ENCODE measurements around the gene SPON2.

The SPON2 gene

DNA sequence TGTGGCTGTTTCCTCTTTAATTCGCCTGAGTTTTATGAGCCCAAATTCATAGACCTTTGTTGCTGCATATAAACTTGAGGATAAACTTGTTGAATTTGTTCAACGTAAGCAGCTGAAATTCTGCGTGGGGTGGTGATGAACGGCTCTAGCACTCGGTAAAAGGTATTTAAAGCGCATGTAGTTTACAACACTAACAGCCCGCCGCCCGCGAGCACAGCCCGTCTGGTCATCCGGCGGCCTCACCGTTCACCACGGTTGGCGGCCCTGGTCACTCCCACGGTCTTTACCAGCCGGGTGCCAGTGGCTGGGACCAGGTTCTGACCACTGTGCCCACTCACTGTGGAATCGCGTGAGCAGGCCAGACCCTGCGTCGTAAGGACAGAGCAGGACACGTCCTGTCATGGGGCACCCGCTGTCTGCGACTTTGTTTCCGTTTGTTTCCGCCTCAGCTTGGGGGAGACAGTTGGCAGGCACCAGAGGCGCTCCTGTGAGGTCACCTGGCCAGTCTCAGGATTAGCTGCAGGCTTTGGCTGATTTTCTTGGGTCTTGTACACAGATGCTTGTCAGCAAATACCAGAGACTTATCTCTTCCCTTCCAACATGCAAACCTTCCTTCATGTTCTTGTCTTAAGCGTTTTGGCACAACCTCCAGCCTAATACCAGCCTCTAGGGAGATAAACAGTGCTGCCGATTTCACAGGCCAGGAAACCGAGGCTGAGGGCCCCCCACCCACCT is 36.8 kb upstream of the SPON2 start:
- in situ Hi-C loops (cut with HindIII; ENCODE audit: low sequenced_read_pairs), result no loop called here

DNA sequence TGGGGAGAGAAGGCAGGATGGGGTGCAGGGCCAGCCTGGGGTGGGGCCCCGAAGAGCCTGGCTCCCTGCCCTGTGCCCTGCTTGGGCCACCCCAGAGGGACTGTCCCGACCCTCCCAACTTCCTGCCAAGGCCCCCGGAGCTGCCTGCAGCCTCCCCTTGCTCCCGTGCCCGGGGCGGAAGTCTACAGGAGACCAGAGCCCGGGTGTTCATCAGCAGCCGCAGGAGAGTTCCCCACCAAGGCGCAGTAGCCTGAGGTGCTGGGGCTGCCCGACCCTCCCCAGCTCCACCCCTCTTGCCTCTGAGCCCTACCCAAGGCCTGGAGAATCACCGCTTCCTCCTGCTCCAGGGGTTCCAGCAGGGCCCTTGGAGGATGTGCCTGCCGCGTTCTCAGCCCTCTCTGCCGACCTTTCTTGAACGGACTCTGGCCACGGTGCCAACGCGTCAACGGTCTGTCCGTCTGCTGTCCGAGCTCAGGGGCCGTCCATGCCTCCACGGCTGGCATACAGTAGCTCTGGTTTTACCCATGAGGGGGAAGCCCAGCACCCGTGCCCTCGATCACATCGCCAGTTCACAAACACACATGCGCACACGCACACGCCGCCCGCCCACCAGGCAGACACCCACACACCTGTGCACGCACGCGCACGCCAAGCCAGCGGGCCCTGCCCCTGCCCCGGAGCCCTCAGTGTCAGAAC is 36.0 kb upstream of the SPON2 start:
- in situ Hi-C loops (cut with HindIII; ENCODE audit: low sequenced_read_pairs), result no loop called here

DNA sequence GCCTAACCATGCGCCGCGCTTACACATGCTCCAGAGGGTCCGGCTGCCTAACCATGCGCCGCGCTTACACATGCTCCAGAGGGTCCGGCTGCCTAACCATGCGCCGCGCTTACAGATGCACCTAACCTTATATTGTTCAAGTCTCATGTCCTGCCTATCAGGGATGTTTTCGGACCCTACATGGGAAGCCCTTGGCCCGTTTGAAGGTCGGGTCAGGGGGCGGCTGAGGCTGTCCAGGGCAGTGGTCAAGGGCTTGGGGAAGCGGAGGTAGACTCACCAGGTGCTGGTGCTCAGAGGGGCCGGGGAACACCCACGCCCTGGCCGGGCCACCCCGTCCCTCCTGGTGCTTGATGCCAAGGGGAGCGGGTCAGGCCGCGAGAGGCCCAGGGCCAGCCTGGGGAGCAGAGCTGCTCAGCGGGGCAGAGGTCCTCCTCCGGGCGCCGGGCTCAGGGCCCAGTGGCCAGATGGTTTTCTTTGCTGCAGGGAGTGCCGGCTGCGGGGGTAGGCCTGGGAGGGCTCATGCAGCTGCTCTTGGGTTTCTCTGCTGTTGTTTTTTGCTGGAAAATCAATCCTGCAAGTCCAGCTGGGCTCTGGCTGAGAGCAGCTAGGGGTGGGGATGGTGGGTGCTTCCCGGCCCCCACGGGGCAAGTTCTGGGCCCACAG is 35.4 kb upstream of the SPON2 start:
- in situ Hi-C loops (cut with HindIII; ENCODE audit: low sequenced_read_pairs), result no loop called here

DNA sequence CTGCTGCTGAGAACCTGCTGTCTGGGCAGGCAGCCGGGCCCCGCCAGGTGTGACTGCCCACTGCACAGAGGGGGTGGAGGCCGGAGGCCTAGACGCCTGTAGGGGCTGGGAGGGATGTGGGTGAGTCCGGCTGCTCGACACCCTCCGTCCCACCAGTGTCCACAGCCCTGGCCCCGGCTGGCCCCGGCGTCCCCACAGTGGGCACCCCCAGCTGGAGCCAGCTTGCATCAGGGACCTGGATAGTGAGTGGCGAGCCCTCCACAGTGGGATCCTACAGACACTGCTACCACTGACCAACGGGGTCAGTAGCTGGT is 34.7 kb upstream of the SPON2 start:
- in situ Hi-C loops (cut with HindIII; ENCODE audit: low sequenced_read_pairs), result no loop called here

DNA sequence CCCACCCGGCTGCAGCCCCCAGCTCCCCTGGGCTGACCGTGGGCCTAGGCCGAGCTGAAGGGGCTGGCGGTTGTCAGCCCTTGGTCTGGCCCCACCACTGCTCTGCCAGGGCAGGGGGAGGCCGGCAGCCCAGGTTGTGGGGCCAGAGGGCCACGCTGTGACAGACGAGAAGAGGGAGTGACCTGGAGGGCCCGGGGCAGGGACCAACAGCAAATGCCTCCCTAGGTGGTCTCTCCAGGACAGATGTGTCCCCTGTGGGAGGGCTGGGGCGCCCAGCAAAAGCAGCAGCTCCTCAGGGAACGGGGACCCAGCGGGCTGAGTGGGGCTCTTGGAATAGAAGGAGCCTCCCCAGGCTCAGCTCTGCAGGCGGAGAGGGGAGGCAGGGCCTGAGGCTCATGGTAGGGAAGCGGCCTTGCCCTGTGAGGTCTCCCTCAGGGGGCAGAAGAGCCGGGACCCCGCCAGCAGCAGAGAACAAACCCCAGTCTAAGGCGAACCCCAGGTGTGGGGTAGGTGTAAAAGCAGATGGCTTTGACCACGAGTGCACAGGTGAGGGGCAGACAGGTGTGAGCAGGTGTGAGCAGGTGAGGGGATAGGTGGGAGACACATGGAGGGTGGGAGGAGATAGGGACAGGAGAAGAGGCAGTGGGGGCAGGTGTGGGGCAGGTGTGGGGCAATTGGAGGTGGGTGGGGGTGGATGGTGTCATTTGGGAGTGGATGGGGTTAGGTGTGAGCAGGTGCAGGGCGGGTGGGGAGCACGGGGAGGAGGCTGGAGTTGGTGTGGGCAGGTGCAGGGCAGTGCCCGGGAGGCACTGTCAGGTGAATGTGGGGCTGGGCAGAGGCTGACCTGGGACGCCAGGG is 34.1 kb upstream of the SPON2 start:
- in situ Hi-C loops (cut with HindIII; ENCODE audit: low sequenced_read_pairs), result no loop called here

DNA sequence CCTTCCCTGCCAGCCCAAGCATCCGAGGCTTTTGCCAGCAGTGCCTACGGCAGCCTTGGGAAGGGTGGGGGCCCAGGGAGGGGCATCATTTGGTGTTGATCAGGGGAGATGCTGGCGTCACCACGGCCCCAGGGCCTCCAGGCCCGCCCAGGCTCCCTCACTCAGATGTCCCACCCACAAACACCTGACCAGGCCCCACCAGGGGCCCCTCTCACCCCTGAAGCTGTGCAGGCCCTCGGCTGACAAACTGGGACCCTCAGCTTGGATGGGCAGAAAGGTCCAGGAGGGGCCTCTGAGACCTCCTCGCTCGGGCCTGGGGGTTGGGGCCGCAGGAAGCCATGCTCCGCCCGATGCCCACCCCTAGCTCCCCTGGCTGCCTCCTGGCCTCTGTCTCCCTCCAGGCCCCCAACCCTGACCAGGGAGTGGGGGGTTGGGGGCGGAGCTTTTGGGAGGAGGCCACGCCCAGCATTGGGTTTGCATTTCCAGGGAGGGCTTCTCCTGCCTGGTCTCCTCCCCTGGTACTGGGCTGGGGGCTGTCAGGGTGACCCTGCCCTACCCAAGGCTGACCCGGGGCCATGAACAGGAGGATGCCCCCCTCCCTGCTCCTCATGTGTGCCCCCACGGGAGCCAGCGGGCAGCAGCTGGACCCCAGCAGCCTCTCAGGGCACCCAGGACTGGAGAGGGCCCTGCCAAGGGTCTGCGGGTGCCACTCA is 33.4 kb upstream of the SPON2 start:
- in situ Hi-C loops (cut with HindIII; ENCODE audit: low sequenced_read_pairs), result no loop called here

DNA sequence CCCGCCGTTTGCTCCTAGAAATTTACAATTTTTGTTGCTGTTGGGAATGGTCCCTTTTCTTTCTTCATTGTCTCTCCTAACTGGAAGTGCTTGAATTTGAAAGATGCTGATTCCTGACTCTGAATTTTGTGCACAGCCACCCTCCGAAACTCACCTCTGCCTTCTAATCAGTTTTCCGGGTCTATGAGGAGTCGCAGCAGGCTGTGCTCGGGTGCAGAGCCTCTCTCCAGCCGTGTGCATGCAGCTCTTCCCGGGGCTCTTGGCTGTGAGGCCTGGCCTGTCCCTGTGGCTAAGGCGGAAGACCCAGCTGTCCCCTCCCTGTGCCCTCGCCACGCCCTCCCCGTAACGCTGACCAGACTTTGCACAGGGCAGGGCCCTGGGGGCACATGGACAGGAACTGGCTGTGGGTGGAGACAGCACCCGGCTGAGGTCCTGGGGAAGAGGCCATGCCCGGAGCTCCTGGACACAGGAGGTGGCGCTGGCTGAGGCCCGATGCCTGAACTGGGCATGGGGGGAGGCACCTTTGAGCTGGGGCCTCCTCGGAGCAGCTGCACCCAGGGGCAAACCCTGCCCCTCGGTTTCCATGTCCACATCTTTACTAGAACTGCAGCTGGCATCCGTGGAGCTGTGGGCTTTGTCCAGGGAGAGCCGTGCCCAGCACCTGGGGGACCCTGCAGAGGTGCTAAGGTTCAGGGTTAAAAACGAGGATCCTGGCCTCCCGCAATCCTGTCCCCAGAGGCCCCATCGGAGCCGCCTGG is 32.6 kb upstream of the SPON2 start:
- in situ Hi-C loops (cut with HindIII; ENCODE audit: low sequenced_read_pairs), result loop anchor here (5.0 kb wide), 1 partner anchor 53 kb away; no protein-coding TSS in a partner anchor

DNA sequence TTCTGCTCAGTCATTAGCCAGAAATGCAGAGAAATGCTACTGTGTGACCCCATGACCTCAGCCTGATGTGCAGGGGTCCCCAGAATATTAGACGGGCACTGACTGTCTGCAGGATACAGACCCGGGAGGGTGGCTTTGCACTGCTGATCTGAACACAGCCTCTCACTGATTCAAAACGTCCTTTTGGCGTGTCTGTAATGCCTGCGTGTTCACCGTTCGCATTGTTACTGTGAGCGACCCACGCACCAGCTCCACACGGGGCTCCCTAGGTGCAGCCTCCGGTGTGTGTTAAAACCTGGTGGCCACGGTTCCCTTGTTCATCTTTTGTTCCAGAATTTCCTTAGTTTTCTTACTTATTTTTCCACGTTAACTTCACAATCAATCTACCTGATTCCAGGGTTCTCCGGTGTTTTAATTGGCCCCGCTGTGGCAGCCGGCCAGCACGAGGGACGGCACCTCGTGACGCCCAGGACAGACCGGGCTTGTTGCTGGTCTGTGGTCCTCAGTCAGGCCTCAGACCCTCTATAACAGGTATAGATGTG is 32.0 kb upstream of the SPON2 start:
- in situ Hi-C loops (cut with HindIII; ENCODE audit: low sequenced_read_pairs), result loop anchor here (5.0 kb wide), 1 partner anchor 52 kb away; no protein-coding TSS in a partner anchor

DNA sequence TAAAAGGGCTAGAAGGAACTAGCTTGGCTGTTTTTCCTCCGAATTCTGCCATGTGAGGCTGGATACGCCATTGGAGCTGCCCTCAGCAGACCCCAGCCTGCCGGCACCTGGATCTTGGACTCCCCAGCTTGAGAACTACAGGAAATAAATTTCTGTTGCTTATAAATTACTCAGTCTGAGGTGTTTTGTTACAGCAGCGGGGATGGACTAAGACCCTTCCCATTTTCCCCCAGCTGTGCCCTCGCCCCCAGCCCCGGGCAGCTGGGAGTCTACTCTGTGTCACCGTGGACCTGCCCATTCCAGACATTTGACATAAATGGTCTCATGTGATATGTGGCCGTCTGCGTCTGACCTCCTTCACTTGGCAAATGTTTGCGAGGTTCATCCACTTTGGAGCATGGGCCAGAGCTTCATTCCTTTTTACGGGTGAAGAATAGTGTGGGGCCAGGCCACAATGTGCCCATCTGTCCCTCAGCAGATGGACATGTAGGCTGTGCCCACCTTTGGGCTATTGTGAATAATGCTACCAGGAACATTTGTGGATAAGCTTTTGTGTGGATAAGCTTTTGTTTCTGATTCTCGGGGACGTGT is 30.7 kb upstream of the SPON2 start:
- in situ Hi-C loops (cut with HindIII; ENCODE audit: low sequenced_read_pairs), result loop anchor here (5.0 kb wide), 1 partner anchor 51 kb away; no protein-coding TSS in a partner anchor

DNA sequence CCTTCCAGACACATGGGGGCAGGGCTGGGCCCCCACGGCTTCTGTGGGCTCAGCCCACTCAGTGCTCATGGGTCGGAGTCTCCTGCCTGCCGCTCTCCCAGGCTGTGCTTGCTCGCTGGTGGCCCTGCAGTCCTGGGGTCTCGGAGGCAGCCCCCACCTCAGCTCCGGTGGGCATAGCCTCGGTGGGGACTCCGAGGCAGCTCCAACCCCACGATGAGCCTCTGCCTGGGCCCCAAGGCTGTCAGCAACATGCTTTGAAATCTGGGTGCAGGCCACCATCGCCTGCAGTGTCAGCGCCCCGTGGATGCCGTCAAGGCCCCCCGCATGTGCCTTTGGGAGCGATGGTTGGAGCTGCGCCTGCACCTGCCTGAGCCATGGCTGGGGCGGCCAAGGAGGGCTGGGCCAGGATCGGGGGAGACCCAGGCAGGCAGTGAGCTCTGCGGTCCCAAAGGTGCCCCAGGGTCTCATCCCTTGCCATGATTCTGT is 30.2 kb upstream of the SPON2 start:
- in situ Hi-C loops (cut with HindIII; ENCODE audit: low sequenced_read_pairs), result loop anchor here (5.0 kb wide), 1 partner anchor 50 kb away; no protein-coding TSS in a partner anchor

DNA sequence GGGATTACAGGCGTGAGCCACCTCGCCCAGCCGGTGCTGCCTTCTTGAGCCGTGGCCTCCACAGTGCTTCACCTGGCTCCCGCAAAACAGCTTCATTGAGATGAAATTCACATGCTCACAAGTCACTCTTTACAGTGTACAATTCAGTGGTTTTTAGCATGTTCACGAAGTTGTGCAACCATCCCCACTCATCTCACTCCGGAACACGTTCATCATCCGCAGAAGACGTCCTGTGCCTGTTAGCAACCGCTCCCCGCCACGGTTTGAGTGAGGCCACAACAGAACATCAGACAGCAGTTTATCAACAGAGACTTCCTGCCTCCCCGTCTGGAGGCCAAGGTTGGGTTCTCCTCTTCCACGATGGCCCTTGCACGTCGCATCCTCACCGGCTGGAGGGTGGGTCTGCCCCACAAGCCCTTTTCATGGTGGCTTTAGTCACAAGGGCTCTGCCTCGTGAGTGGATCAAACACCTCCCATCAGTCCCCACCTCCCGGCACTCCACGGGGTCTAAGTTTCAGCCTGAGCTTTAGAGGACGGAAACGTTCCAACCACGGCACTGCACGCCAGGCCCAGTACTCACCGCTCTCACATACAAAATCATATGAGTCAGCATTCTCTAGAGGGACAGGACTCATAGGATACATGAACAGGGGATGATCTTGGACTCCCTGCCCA is 29.6 kb upstream of the SPON2 start:
- in situ Hi-C loops (cut with HindIII; ENCODE audit: low sequenced_read_pairs), result loop anchor here (5.0 kb wide), 1 partner anchor 50 kb away; no protein-coding TSS in a partner anchor

DNA sequence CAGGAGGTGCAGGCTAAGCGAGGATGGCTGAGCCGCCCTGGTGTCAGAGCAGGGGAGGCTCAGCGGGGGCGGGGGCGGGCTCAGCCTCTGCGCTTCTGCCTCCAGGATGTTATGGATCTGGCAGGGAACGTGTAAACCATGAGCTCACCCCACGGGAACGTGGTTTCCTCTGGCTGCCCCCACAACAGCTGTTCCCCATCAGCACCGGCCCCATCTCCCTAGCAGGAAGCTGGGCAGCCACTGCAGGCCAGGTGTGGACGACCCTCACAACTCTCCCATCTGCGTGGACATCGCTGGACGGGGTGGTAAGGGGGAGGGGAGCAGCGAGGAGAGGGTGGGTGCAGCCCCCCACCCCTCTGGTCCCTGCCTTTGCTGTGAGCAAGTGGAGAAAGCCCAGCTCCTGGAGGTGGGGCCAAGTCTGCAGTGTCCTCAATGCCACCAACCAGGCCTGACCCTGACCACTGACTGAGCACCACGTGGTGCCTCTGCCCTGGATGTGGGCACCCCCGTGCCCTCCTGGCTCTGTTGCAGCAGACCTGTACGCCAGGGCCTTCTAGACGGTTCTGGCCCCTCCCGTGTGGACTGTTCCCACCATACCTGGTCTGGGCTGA is 28.1 kb upstream of the SPON2 start:
- in situ Hi-C loops (cut with HindIII; ENCODE audit: low sequenced_read_pairs), result loop anchor here (5.0 kb wide), 1 partner anchor 48 kb away; no protein-coding TSS in a partner anchor

DNA sequence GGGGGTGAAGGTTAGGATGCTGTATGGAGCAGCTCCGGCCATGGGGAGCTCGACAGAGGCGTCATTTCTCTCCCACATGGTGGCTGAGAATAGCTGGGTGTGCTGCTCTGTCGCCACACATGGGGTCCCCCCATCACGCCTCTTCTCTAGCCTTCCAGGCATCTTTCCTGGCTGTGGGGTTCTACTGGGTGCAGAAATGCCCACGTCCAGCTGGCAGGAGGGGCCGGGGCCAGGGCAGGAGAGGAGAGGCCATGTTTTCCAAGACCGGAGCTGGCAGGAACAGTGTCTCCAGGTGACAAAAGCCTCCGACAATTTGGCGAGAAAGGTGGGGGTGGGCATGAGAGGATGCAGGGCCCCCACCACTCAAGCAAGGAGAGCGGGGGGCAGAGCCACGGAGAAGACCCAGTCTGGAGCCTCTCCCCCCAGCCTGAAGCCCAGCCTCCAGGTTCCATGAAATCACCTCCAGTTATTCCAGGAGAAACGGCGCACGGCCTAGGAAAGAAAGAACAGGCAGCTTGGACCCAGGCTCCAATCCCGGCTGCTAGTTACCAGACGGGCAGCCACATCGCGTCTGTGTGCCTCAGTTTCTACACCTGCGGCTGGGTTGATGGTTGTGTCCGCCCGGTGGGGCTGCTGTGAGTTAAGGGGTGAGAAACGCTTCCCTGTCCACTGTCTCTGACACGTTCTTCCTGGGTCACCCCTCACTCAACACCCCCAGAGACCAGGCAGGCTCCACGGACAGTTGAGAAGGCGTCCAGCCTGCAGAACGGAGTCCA is 27.4 kb upstream of the SPON2 start:
- in situ Hi-C loops (cut with HindIII; ENCODE audit: low sequenced_read_pairs), result loop anchor here (5.0 kb wide), 1 partner anchor 47 kb away; no protein-coding TSS in a partner anchor

DNA sequence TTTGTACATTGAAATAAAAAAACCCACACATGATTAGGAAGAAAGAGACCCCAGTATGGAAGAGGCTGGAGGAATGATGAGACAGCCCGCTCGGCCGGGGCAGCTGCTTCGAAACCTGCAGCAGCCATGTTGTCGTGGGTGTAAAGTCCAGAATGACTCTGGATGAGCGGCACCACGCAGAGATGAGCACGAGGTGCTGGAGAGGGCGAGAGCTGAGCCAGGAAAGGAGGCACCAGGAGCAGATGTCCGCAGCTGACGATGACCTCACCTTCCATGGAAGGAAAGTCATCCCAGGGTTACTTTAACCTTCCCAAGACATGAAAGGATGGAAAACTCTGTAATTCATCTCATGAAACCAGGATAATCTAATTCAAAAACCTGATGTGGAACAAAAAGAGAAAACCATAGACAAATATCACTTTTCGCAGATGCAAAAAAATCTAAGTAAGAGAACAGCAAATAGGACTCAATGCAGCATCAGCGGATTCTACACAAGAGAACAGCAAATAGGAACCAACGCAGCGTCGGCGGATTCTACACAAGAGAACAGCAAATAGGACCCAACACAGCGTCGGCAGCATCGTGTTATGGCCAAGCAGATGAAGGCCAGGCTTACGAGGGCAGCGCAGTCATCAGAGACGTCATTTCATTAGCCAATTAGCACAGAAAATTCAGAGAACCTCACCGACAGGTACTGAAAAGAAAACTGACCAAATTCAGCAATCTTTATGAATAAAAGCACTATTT is 25.9 kb upstream of the SPON2 start:
- in situ Hi-C loops (cut with HindIII; ENCODE audit: low sequenced_read_pairs), result no loop called here

DNA sequence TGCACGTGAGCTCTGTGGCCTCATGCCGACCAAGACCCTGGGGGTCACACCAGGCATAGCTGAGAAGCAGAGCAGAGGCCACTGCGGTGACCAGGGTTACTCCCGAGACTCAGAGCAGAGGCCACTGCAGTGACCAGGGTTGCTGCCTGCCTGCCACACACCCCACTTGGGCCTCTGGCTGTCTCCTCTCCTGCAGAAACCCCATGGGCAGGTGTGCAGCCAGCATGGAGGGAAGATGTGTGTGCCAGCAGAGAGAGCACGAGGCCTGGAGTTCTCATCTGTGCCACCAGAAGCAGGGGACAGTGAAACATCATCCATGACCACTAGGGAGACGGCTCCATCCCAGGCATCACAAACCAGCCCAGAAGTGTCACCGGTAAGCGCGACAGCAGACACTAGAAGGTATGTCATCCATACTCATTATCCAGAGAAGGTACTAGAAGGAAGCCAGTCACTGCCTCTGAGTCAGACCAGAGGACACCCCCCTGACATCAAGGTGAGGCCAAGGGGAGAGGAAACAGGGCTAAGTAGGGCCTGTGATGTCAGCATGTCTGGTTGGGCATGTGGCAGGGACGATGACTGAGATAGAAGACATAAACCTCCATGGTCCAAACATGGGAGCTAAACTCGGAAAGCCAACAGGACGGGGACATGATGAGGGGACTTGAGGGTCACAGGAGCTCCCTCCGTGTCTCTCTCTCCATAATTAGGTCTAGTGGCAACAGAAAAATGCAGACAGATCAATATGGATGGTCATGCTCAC is 24.2 kb upstream of the SPON2 start:
- in situ Hi-C loops (cut with HindIII; ENCODE audit: low sequenced_read_pairs), result no loop called here

Data from endothelial cell of hepatic sinusoid (primary cell).